Measurements from ENCODE around the gene CCL23.

CCL23 gene

DNA sequence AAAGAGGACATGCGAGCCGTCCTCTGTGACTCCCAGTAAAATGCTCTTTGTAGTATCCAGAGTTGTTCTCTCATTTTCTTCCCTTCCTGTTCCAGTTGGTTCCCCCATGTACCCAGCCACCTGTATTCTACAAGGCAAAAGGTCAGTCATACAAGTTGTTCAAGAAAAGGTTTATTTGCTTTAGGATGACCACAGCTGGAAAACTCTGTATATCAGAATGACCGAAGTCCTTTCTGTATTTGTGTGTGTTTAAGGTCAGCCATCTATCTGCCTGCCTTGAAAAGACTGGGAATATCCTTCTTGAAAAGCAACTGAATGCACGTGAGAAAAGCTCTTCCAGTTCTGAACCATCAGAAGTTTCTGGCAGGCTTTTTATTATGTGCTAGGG is 44.8 kb downstream of the CCL23 start:
- no peaks in the 10 kb centered on the region for H3K9me3 ChIP-seq (ENCODE audit: control insufficient read depth in 1 of 2, low read length in 2 of 2)
- no peaks in the 10 kb centered on the region for H3K36me3 ChIP-seq (ENCODE audit: control insufficient read depth in 1 of 2, insufficient read depth in 2 of 2, low read length in 2 of 2)
- H3K27me3 ChIP-seq (ENCODE audit: control insufficient read depth in 1 of 2, insufficient read depth in 2 of 2, low read length in 2 of 2) = no peaks in the 10 kb centered on the region
- no peak overlapping the region for H3K9ac ChIP-seq (ENCODE audit: low read depth in 1 of 2, low read length in 2 of 2)
- H3K27ac ChIP-seq (ENCODE audit: low read depth, low read length) = no peak overlapping the region
- H3K4me3 ChIP-seq (ENCODE audit: low read depth in 1 of 2, low read length in 2 of 2) = no peak overlapping the region
- peaks cover 27 to 31% of the 10 kb centered on the region in 2 donors for H3K4me1 ChIP-seq (ENCODE audit: control insufficient read depth in 1 of 2, insufficient read depth in 2 of 2, low read length in 2 of 2)

DNA sequence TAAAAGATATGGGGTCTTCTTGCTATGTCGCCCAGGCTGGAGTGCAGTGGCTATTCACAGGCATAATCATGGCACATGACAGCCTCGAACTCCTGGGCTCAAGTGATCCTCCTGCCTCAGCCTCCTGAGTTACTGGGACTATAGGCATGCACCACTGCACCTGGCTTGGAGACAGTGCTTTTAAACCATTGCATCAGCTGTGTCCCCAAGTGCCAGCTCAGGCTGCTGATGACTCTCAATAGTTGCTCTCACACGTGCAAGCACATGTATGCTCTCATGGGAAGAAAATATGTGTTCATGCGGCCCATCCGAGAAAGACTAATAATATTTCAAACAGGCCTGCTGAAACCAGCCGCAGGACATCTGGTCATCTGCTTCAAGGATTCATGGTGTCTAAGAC is 45.2 kb downstream of the CCL23 start:
- no peak overlapping the region for H3K9ac ChIP-seq (ENCODE audit: low read depth in 1 of 2, low read length in 2 of 2)
- no peaks in the 10 kb centered on the region for H3K36me3 ChIP-seq (ENCODE audit: control insufficient read depth in 1 of 2, insufficient read depth in 2 of 2, low read length in 2 of 2)
- no peak overlapping the region for H3K4me3 ChIP-seq (ENCODE audit: low read depth in 1 of 2, low read length in 2 of 2)
- H3K27me3 ChIP-seq (ENCODE audit: control insufficient read depth in 1 of 2, insufficient read depth in 2 of 2, low read length in 2 of 2) = no peaks in the 10 kb centered on the region
- H3K4me1 ChIP-seq (ENCODE audit: control insufficient read depth in 1 of 2, insufficient read depth in 2 of 2, low read length in 2 of 2) = peaks cover 27 to 31% of the 10 kb centered on the region in 2 donors
- no peak overlapping the region for H3K27ac ChIP-seq (ENCODE audit: low read depth, low read length)
- H3K9me3 ChIP-seq (ENCODE audit: control insufficient read depth in 1 of 2, low read length in 2 of 2) = no peaks in the 10 kb centered on the region

DNA sequence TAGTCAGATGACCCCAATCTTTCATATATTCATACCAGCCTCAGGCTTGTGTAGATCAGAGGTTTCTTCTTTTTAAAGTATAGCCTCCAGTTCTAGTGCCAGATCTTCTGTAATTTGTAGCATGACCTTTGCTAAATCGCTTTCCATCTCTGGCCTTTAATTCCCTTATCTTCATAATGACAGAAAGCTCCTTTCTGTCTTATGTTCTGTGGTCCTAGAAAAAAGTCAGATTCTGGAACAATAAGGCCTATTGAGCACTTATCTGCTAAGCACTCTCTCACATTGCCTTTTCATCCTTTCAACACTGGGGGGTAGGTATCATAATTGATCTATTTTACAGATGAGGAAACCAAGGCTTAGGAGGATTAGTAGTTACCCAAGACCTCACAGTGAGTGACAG is 45.7 kb downstream of the CCL23 start:
- Histone ChIP-seq H3K9me3 (ENCODE audit: control insufficient read depth in 1 of 2, low read length in 2 of 2) (no peaks in the 10 kb centered on the region), H3K36me3 (ENCODE audit: control insufficient read depth in 1 of 2, insufficient read depth in 2 of 2, low read length in 2 of 2) (no peaks in the 10 kb centered on the region), H3K9ac (ENCODE audit: low read depth in 1 of 2, low read length in 2 of 2) (no peak overlapping the region), H3K4me1 (ENCODE audit: control insufficient read depth in 1 of 2, insufficient read depth in 2 of 2, low read length in 2 of 2) (peaks cover 27 to 31% of the 10 kb centered on the region in 2 donors), H3K4me3 (ENCODE audit: low read depth in 1 of 2, low read length in 2 of 2) (no peak overlapping the region), H3K27me3 (ENCODE audit: control insufficient read depth in 1 of 2, insufficient read depth in 2 of 2, low read length in 2 of 2) (no peaks in the 10 kb centered on the region), H3K27ac (ENCODE audit: low read depth, low read length) (no peak overlapping the region)

DNA sequence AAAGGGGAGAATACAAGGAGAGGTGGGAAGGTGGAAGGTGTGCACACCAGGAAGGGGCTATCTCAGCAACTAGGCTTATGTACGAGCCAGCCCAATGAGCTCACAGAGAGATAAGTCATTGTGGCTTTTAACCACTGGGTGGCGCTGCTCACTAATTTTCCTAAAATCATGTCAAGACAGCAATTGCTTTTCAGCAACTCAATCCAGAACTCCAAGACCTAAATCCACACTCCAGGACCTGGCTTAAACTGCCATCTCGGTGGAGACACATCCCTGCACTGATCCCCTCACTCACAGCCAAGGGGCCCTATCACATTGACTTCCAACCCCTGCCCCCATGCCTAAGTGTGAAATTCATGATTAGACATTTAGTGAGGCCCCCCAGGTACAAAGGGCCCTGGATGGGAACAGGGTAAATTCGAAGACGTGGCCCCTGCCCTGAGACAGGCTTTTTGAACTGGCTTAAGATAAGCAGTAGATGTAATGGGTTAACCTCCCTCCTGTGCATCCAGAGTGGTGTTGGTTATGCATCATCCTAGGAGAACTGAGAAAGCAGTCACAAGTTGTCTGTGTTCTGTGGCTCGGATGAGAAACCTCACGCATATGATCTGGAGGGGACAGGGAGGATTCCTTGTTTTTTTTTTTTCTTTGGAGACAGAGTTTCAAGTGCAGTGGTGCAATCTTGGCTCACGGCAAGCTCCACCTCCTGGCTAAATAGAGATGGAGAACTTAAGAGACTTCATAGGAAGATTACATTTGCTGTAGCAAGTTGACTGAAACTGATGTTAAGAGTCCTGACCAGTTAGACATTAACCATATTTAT is 48.0 kb downstream of the CCL23 start:
- Histone ChIP-seq H3K9me3 (ENCODE audit: control insufficient read depth in 1 of 2, low read length in 2 of 2) (no peaks in the 10 kb centered on the region), H3K9ac (ENCODE audit: low read depth in 1 of 2, low read length in 2 of 2) (no peak overlapping the region), H3K4me1 (ENCODE audit: control insufficient read depth in 1 of 2, insufficient read depth in 2 of 2, low read length in 2 of 2) (peaks cover 26 to 27% of the 10 kb centered on the region in 2 donors), H3K4me3 (ENCODE audit: low read depth in 1 of 2, low read length in 2 of 2) (no peak overlapping the region), H3K36me3 (ENCODE audit: control insufficient read depth in 1 of 2, insufficient read depth in 2 of 2, low read length in 2 of 2) (no peaks in the 10 kb centered on the region), H3K27me3 (ENCODE audit: control insufficient read depth in 1 of 2, insufficient read depth in 2 of 2, low read length in 2 of 2) (no peaks in the 10 kb centered on the region), H3K27ac (ENCODE audit: low read depth, low read length) (no peak overlapping the region)

DNA sequence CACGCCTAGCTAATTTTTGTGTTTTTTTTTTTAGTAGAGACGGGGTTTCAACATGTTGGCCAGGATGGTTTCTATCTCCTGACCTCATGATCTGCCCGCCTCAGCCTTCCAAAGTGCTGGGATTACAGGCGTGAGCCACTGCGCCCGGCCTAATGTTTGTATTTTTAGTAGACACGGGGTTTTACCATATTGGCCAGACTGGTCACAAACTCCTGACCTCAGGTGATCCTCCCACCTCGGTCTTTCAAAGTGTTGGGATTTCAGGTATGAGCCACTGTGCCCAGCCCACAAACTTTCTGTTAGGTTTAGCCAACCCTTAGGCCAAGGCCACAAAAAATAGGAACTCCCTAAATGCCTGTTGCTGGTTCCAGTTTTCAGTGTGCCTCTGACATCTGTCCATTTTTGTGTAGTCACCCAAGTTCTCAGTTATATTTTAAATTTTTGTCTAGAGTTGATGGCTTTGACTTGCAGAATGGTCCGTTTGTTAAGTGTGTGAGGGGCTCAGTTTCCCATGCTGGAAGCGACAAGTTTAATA is 49.2 kb downstream of the CCL23 start:
- no peaks in the 10 kb centered on the region for H3K27me3 ChIP-seq (ENCODE audit: control insufficient read depth in 1 of 2, insufficient read depth in 2 of 2, low read length in 2 of 2)
- H3K4me3 ChIP-seq (ENCODE audit: low read depth in 1 of 2, low read length in 2 of 2) = no peak overlapping the region
- H3K27ac ChIP-seq (ENCODE audit: low read depth, low read length) = no peak overlapping the region
- H3K36me3 ChIP-seq (ENCODE audit: control insufficient read depth in 1 of 2, insufficient read depth in 2 of 2, low read length in 2 of 2) = no peaks in the 10 kb centered on the region
- no peak overlapping the region for H3K9ac ChIP-seq (ENCODE audit: low read depth in 1 of 2, low read length in 2 of 2)
- H3K4me1 ChIP-seq (ENCODE audit: control insufficient read depth in 1 of 2, insufficient read depth in 2 of 2, low read length in 2 of 2) = peaks cover 21 to 22% of the 10 kb centered on the region in 2 donors
- no peaks in the 10 kb centered on the region for H3K9me3 ChIP-seq (ENCODE audit: control insufficient read depth in 1 of 2, low read length in 2 of 2)

DNA sequence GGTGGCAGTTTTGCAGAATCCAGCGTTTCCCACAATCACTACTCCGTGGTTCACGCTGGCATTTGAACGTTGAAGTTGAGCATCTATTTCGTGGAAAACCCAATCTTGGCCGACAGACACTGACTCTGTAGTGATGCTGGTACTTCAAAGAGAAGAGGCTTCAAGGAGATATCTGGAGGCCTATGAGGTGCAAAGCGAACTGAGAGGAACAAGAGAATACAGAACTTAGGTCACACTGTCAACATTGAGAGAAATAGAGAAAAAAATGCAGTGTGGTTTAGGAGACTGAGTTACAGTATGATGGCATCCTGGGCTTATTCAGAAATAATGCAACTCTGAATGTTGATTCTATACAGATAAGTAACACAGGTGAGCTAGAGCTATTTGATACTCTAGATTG is 52.5 kb downstream of the CCL23 start:
- H3K27ac ChIP-seq (ENCODE audit: low read depth, low read length) = no peak overlapping the region
- peaks cover 5 to 6% of the 10 kb centered on the region in 2 donors for H3K4me1 ChIP-seq (ENCODE audit: control insufficient read depth in 1 of 2, insufficient read depth in 2 of 2, low read length in 2 of 2)
- H3K27me3 ChIP-seq (ENCODE audit: control insufficient read depth in 1 of 2, insufficient read depth in 2 of 2, low read length in 2 of 2) = peaks cover 0 to under 1% of the 10 kb centered on the region in 2 donors
- H3K9me3 ChIP-seq (ENCODE audit: control insufficient read depth in 1 of 2, low read length in 2 of 2) = no peaks in the 10 kb centered on the region
- H3K36me3 ChIP-seq (ENCODE audit: control insufficient read depth in 1 of 2, insufficient read depth in 2 of 2, low read length in 2 of 2) = no peaks in the 10 kb centered on the region
- no peak overlapping the region for H3K9ac ChIP-seq (ENCODE audit: low read depth in 1 of 2, low read length in 2 of 2)
- H3K4me3 ChIP-seq (ENCODE audit: low read depth in 1 of 2, low read length in 2 of 2) = no peak overlapping the region

DNA sequence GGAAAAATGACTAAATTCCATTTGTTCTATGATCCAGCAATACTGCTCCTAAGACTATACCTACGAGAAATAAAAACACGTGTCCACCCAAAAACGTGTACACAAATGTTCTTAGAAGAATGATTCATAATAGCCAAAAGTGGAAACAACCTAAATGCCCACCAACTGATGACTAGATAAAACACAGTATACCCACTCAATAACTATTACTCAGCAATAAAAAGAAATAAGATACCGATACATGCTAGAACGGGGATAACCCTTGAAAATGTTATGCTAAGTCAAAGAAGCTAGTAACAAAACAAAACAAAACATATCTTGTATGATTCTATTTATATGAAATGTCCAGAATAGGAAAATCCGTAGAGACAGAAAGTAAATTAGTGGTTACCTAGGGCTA is 54.1 kb downstream of the CCL23 start:
- no peaks in the 10 kb centered on the region for H3K9me3 ChIP-seq (ENCODE audit: control insufficient read depth in 1 of 2, low read length in 2 of 2)
- no peaks in the 10 kb centered on the region for H3K36me3 ChIP-seq (ENCODE audit: control insufficient read depth in 1 of 2, insufficient read depth in 2 of 2, low read length in 2 of 2)

More for the DNA sequence above, 54.1 kb downstream of the CCL23 start:
- no peak overlapping the region for H3K27ac ChIP-seq (ENCODE audit: low read depth, low read length)
- H3K27me3 ChIP-seq (ENCODE audit: control insufficient read depth in 1 of 2, insufficient read depth in 2 of 2, low read length in 2 of 2) = peaks cover 1 to 4% of the 10 kb centered on the region in 2 donors
- no peak overlapping the region for H3K9ac ChIP-seq (ENCODE audit: low read depth in 1 of 2, low read length in 2 of 2)
- H3K4me1 ChIP-seq (ENCODE audit: control insufficient read depth in 1 of 2, insufficient read depth in 2 of 2, low read length in 2 of 2) = no peaks in the 10 kb centered on the region
- no peak overlapping the region for H3K4me3 ChIP-seq (ENCODE audit: low read depth in 1 of 2, low read length in 2 of 2)
